HG03575 (cell line): Measurements from ENCODE around the gene SSC5D.

Experiments used
- ATAC-seq: cut with Tn5 transposase; IDR thresholded peaks from one replicate; pipeline ENCODE4 v1.9.1; 2021; ENCODE audit not compliant: unreplicated experiment, insufficient number of reproducible peaks, low FRiP score; ENCODE audit errors: extremely low read depth

SSC5D gene

GRCh38 chr19:55543567-55543966 is 55.3 kb downstream of the SSC5D start:
- no peak for ATAC-seq

GRCh38 chr19:55544014-55544413 is 55.8 kb downstream of the SSC5D start:
- no peak for ATAC-seq

GRCh38 chr19:55544776-55545439 is 56.7 kb downstream of the SSC5D start:
- ATAC-seq: no peak

- ATAC-seq: no peak
Measured at GRCh38 chr19:55545443-55545842, 57.2 kb downstream of the SSC5D start, which contains the start of gene SBK3. SBK3 (minus strand) TSS chr19:55545543; CDS start chr19:55545543, 0 bp downstream.

GRCh38 chr19:55546011-55546410 is 57.8 kb downstream of the SSC5D start:
- ATAC-seq: no peak

GRCh38 chr19:55546822-55547614 is 58.8 kb downstream of the SSC5D start:
- ATAC-seq: no peak

- no peak for ATAC-seq
Measured at GRCh38 chr19:55549500-55550320, 61.5 kb downstream of the SSC5D start.

- no peak for ATAC-seq
Measured at GRCh38 chr19:55550321-55550650, 62.0 kb downstream of the SSC5D start.

GRCh38 chr19:55552206-55552605 is 64.0 kb downstream of the SSC5D start:
- ATAC-seq: no peak

- ATAC-seq: no peak
Measured at GRCh38 chr19:55552620-55553019, 64.4 kb downstream of the SSC5D start.

- no peak for ATAC-seq
Measured at GRCh38 chr19:55553217-55554182, 65.3 kb downstream of the SSC5D start.

- ATAC-seq: no peak
Measured at GRCh38 chr19:55554302-55554701, 66.1 kb downstream of the SSC5D start.

- ATAC-seq: no peak
Measured at GRCh38 chr19:55554741-55555152, 66.5 kb downstream of the SSC5D start.

GRCh38 chr19:55559684-55560083 is 71.4 kb downstream of the SSC5D start:
- no peak for ATAC-seq

GRCh38 chr19:55563261-55563690 is 75.0 kb downstream of the SSC5D start:
- ATAC-seq: no peak

GRCh38 chr19:55566823-55567222 is 78.6 kb downstream of the SSC5D start:
- ATAC-seq: no peak

GRCh38 chr19:55567708-55568328 is 79.6 kb downstream of the SSC5D start:
- ATAC-seq: no peak
